Fibroblast of lung (primary cell): ENCODE results near the gene CYP19A1. TPM values are rescaled to one million over a fixed set of nuclear protein-coding genes. Genes with fewer than 3 reads are reported as not detected.

Experiments used
- DNase-seq, 2 donors: peaks; one replicate each; pipeline versions ENCODE4 v3.0.0 to v3.0.0-alpha.2; 2010; ENCODE audit warnings: low read depth in 2 of 2
- H2AFZ ChIP-seq: 2 replicates; pipeline ENCODE4 v1.5.1; 2012; ENCODE audit warnings: low read length, control low read depth, inconsistent platforms
- H3K27ac ChIP-seq: 2 replicates; pipeline ENCODE4 v1.5.1; 2011; ENCODE audit warnings: low read length, control low read depth; ENCODE audit not compliant: insufficient read depth
- H3K27me3 ChIP-seq: 2 replicates; pipeline ENCODE4 v1.5.1; 2011; ENCODE audit warnings: mild to moderate bottlenecking, low read length; ENCODE audit not compliant: control insufficient read depth, insufficient read depth
- H3K36me3 ChIP-seq: 2 replicates; pipeline ENCODE4 v1.5.1; 2011; ENCODE audit warnings: low read length; ENCODE audit not compliant: control insufficient read depth, insufficient read depth
- H3K4me1 ChIP-seq: 2 replicates; pipeline ENCODE4 v1.5.1; 2011; ENCODE audit warnings: low read length; ENCODE audit not compliant: control insufficient read depth, insufficient read depth; ENCODE audit errors: extremely low read depth
- H3K4me2 ChIP-seq: 2 replicates; pipeline ENCODE4 v1.5.1; 2011; ENCODE audit warnings: low read length, control low read depth; ENCODE audit not compliant: insufficient read depth; ENCODE audit errors: extremely low read depth
- H3K4me3 ChIP-seq, 4 experiments: fragments of 200-600 bp in 1 of 4; sonication (generic) in 1 of 4; replicated peaks in 1 of 4; 2 replicates each; pipeline ENCODE4 v1.5.1; 2011 to 2016; ENCODE audit warnings: low read length in 4 of 4, low read depth in 3 of 4, mild to moderate bottlenecking in 3 of 4, control low read depth in 2 of 4, inconsistent platforms in 1 of 4, mixed read lengths in 1 of 4; ENCODE audit not compliant: insufficient read depth in 1 of 4; ENCODE audit errors: control extremely low read depth in 1 of 4
- H3K79me2 ChIP-seq: 2 replicates; pipeline ENCODE4 v1.5.1; 2012; ENCODE audit warnings: mild to moderate bottlenecking, low read length, inconsistent platforms; ENCODE audit not compliant: control insufficient read depth, insufficient read depth
- H3K9ac ChIP-seq: 2 replicates; pipeline ENCODE4 v1.5.1; 2011; ENCODE audit warnings: mild to moderate bottlenecking, low read length, control low read depth; ENCODE audit not compliant: insufficient read depth
- H3K9me3 ChIP-seq: 2 replicates; pipeline ENCODE4 v1.5.1; 2012; ENCODE audit warnings: low read depth, low read length; ENCODE audit not compliant: control insufficient read depth, insufficient read depth
- H4K20me1 ChIP-seq: 2 replicates; pipeline ENCODE4 v1.5.1; 2011; ENCODE audit warnings: low read length; ENCODE audit not compliant: control insufficient read depth, insufficient read depth; ENCODE audit errors: extremely low read depth
- EZH2 ChIP-seq: IDR thresholded peaks from 2 replicates; pipeline ENCODE4 v1.5.1; 2012; ENCODE audit warnings: low read length, control low read depth, mild to moderate bottlenecking; ENCODE audit errors: missing control alignments
- polyA plus RNA-seq, 2 donors: library from polyadenylated mRNA; depleted of rRNA in 1 of 2; stranded (reverse) in 1 of 2; unstranded in 1 of 2; fragments of >200 nt; gene quantifications; 2 replicates each; pipeline ENCODE4 v1.2.1, GENCODE V29; 2011 to 2012; ENCODE audit warnings: missing spikeins in 1 of 2
- total RNA-seq: library from RNA; depleted of rRNA; stranded (reverse); fragments of >200 nt; gene quantifications from 2 replicates; pipeline ENCODE4 v1.2.1, GENCODE V29; 2014
- TF ChIP-seq, protein P1 (sequence below), 2 donors: IDR thresholded peaks in 1 of 2; conservative IDR thresholded peaks in 1 of 2; 1 replicate in 1 of 2; 2 replicates in 1 of 2; pipeline ENCODE4 v1.5.1; 2011 to 2012; ENCODE audit warnings: low read length in 2 of 2, control low read depth in 1 of 2, inconsistent platforms in 1 of 2, low read depth in 1 of 2, mild to moderate bottlenecking in 1 of 2

CYP19A1 gene
- total and polyA plus RNA-seq, 2 donors (not counting 1 experiment from before 2014, with no cell fraction given) = 0.16 to 2.3 TPM

DNA sequence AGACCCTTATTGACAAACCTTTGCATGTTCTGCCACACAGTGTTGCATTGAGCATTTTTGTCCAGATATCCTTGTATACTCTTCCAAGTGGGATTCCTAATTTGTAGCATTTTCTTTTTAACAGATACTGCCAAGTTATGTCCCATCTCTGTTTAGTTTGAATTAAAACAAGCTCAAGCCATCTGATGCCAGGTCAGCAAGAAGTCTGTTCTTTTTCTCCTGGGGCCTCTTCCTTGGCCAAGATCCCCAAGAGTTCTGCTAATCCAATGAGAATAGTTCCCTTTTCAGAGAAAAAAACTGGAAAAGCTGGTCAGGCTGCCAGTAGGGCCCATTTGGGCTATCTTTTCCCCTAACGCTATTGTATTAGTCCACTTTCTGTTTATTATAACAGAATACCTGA, 32.9 kb upstream of the CYP19A1 start:
- H3K4me3 ChIP-seq = no peak overlapping the region
- no peaks in the 10 kb centered on the region for H3K27me3 ChIP-seq
- H3K36me3 ChIP-seq = no peaks in the 10 kb centered on the region
- H4K20me1 ChIP-seq = no peaks in the 10 kb centered on the region
- TF ChIP-seq EZH2 = no peak
- TF ChIP-seq, protein P1, sequence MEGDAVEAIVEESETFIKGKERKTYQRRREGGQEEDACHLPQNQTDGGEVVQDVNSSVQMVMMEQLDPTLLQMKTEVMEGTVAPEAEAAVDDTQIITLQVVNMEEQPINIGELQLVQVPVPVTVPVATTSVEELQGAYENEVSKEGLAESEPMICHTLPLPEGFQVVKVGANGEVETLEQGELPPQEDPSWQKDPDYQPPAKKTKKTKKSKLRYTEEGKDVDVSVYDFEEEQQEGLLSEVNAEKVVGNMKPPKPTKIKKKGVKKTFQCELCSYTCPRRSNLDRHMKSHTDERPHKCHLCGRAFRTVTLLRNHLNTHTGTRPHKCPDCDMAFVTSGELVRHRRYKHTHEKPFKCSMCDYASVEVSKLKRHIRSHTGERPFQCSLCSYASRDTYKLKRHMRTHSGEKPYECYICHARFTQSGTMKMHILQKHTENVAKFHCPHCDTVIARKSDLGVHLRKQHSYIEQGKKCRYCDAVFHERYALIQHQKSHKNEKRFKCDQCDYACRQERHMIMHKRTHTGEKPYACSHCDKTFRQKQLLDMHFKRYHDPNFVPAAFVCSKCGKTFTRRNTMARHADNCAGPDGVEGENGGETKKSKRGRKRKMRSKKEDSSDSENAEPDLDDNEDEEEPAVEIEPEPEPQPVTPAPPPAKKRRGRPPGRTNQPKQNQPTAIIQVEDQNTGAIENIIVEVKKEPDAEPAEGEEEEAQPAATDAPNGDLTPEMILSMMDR (conservative IDR thresholded peaks at IDR 0.05 in 1 of 2, IDR thresholded peaks at IDR 0.05 in 1 of 2; ENCODE audit: low read depth in 1 of 2, low read length in 2 of 2) = no peak
- H3K4me2 ChIP-seq = no peak overlapping the region
- peaks cover 16% of the 10 kb centered on the region for H3K4me1 ChIP-seq
- H2AFZ ChIP-seq = no peak overlapping the region
- H3K27ac ChIP-seq = no peak overlapping the region
- no peaks in the 10 kb centered on the region for H3K9me3 ChIP-seq
- DNase-seq = no peak
- no peaks in the 10 kb centered on the region for H3K79me2 ChIP-seq
- H3K9ac ChIP-seq = no peak overlapping the region

DNA sequence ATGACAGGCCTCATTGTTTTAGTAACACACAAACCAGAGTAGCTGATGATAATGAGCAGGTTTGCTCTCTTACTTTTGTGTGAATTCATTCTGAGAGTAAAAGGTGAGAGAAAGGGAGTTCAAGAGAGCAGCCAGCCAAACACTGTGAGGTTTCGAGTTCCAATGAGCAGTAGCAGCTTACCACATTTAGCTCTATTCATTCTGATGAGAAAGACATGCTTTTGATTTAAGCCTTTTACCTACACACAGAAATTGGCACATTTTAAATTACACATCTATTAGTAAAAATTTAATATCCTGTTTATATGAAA, 31.0 kb upstream of the CYP19A1 start:
- Histone ChIP-seq H2AFZ (no peak overlapping the region), H3K9ac (no peak overlapping the region), H3K27me3 (no peaks in the 10 kb centered on the region), H3K9me3 (no peaks in the 10 kb centered on the region), H3K4me2 (peak overlapping the region; percentile 2), H3K4me1 (peaks cover 16% of the 10 kb centered on the region), H4K20me1 (no peaks in the 10 kb centered on the region), H3K36me3 (no peaks in the 10 kb centered on the region), H3K4me3 (no peak overlapping the region), H3K27ac (peak overlapping the region; percentile 63), H3K79me2 (no peaks in the 10 kb centered on the region)
- no peak for DNase-seq
- no peak for TF ChIP-seq EZH2
- TF ChIP-seq, protein P1 (conservative IDR thresholded peaks at IDR 0.05 in 1 of 2, IDR thresholded peaks at IDR 0.05 in 1 of 2; ENCODE audit: low read depth in 1 of 2, low read length in 2 of 2) = no peak

DNA sequence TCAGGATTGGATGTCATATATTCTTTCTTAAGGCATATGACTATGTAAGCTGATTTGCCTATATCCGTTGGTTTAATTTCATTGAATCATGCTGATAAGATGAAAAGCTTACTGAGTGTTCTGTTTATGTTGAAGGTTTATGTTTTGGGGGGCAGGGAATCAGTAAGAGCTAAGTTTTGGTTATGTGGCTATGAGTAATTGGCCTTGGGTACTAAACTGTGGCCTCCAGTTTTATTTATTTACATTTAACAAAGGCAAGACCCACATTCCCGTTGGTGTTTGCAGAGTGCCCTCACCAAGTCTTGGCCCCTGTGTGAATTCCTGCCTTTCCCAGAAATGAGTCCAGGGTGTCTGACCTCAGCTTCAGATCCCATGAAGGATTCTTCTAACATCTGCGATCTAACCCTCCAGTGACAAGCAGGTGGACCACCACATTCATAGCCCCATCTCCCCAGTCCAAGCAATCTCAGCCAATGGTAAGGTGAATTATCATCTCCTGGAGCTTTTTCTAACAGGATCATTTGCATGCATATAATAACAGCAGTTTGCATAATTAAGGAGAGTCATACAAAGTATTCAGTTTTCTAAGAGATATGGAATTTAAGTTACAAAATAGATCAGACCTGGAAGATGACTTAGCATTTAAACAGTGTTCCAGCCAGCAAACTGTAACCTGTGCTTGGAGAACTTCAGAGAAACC, 30.5 kb upstream of the CYP19A1 start:
- Histone ChIP-seq H3K9me3 (no peaks in the 10 kb centered on the region), H3K4me2 (peak overlapping the region; percentile 60), H3K9ac (no peak overlapping the region), H3K36me3 (no peaks in the 10 kb centered on the region), H3K79me2 (no peaks in the 10 kb centered on the region), H3K27ac (peak overlapping the region; percentile 63), H3K27me3 (no peaks in the 10 kb centered on the region), H4K20me1 (no peaks in the 10 kb centered on the region), H2AFZ (no peak overlapping the region), H3K4me3 (no peak overlapping the region), H3K4me1 (peaks cover 16% of the 10 kb centered on the region)
- TF ChIP-seq, protein P1 (conservative IDR thresholded peaks at IDR 0.05 in 1 of 2, IDR thresholded peaks at IDR 0.05 in 1 of 2; ENCODE audit: low read depth in 1 of 2, low read length in 2 of 2) = no peak
- no peak for TF ChIP-seq EZH2
- DNase-seq = peak; percentile 89 to 94
